ENCODE data around the gene GDNF.

DNA sequence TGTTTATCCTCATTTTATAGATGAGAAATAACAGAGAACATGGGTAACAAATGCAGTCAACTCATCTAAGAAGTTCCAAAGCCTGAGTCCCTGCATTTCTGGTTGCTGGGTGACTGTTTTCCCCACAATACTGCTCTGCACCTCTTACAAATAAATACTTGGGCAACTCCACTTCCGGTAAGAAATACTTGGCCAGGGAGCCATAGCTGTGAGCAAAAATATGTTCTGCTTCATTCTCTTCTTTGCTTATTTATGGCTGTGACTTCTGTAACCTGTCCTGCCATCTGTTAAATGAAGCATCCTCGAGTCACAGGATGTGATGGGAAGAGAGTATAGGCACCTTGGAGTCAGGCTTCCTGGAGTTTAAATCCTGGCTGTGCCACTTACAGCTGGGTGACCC lies 49.9 kb downstream of the GDNF start:
- TF ChIP-seq CTCF (IDR thresholded peaks at IDR 0.05) (no peak), POLR2A (IDR thresholded peaks at IDR 0.05) (no peak), EP300 (IDR thresholded peaks at IDR 0.05) (no peak)

Data from tibial nerve (tissue), 4 donors.